Ovary (tissue), 3 donors: Measurements from ENCODE around the gene OXSM.

ENCODE experiments used
- CTCF ChIP-seq, 3 donors: fragments of 450-650 bp in 2 of 3; fragments of 200-600 bp in 1 of 3; IDR thresholded peaks; one replicate each; pipeline versions ENCODE4 v1.5.1 to v1.8.0; 2016 to 2022; ENCODE audit warnings: antibody characterized with exemption in 3 of 3, mild to moderate bottlenecking in 1 of 3
- POLR2A ChIP-seq: fragments of 450-650 bp; IDR thresholded peaks from one replicate; pipeline ENCODE4 v1.6.1; 2017; ENCODE audit warnings: antibody characterized with exemption, mild to moderate bottlenecking, moderate library complexity
- donor health status: DM: no; HTN: no; CAD: no.

GRCh38 chr3:25836579-25836978 lies 46.7 kb downstream of the OXSM start:
- TF ChIP-seq CTCF (IDR thresholded peaks at IDR 0.05) (no peak), POLR2A (no peak)
